Motor neuron (in vitro differentiated cells): Measurements from ENCODE around the gene BRD4. TPM values are rescaled to one million over a fixed set of nuclear protein-coding genes. Genes with fewer than 3 reads are reported as not detected.
A peak's percentile ranks its signal among the peaks of the same experiment; 100 is the strongest.

ENCODE experiments used
- ATAC-seq, 8 experiments: fragments of 200-7000 bp; cut with Tn5 transposase; replicated peaks in 6 of 8; 2 replicates each; pipeline ENCODE4 v1.8.0; 2021; ENCODE audit warnings: mild to moderate bottlenecking in 8 of 8, moderate library complexity in 8 of 8
- H3K27ac ChIP-seq, 2 donors: fragments of 250-450 bp; sonication (Bioruptor Pico); 2 replicates each; pipeline ENCODE4 v1.9.0; 2021; ENCODE audit warnings: antibody characterized with exemption in 2 of 2, mild to moderate bottlenecking in 2 of 2, moderate library complexity in 1 of 2
- H3K4me1 ChIP-seq, 2 donors: fragments of 250-450 bp; sonication (Bioruptor Pico); replicated peaks in 1 of 2; 2 replicates each; pipeline ENCODE4 v1.6.1; 2021; ENCODE audit warnings: antibody characterized with exemption in 2 of 2, mild to moderate bottlenecking in 2 of 2, moderate library complexity in 1 of 2
- H3K4me3 ChIP-seq, 5 donors: fragments of 250-450 bp; sonication (Bioruptor Pico); 2 replicates each; pipeline ENCODE4 v1.9.0; 2021; ENCODE audit warnings: antibody characterized with exemption in 5 of 5, mild to moderate bottlenecking in 5 of 5, moderate library complexity in 4 of 5
- WGBS, 10 experiments: fragments of 450-650 bp; shearing (Covaris generic); methylation state at CpG; one replicate each; pipeline ENCODE4 v1.0.0; 2022; 5-methylcytosine and 5-hydroxymethylcytosine counted together
- in situ Hi-C, 9 experiments: fragments of 400-800 bp; cut with MboI; loops; one replicate each; pipeline ENCODE4 v1.15.0; 2021; ENCODE audit warnings: low sequenced_read_pairs in 9 of 9, low pct_unique_long_range_greater_than_20kb in 2 of 9; ENCODE audit not compliant: unreplicated experiment in 9 of 9
- total RNA-seq, 8 experiments: library from RNA; unstranded; fragments of 300-600 nt; gene quantifications; 2 replicates each; pipeline versions ENCODE4 v1.2.3 to v1.2.4, GENCODE V29; 2022

BRD4 gene
- total RNA-seq, 8 experiments from 2014 or later, result 10.5 to 70.6 (median 23.0) TPM

- peak overlapping the region in 1 of 2 donors; percentile 93 for H3K27ac ChIP-seq
- peaks cover 24 to 29% of the 10 kb centered on the region in 2 donors for H3K4me1 ChIP-seq
- 33 to 100% (median 95%) methylated on average over 1 to 8 of the region's 12 CpGs; no CpG with 5 or more reads in 1 of the 10 experiments for WGBS, 10 experiments
- ATAC-seq, result peak in 3 of 8 experiments; percentile 22 to 43 (median 40)
- H3K4me3 ChIP-seq, result no peak overlapping the region
- in situ Hi-C loops, result no loop called here
Observed at GRCh38 chr19:15299568-15300409, 32.5 kb downstream of the BRD4 start.

GRCh38 chr19:15298847-15299567 is 33.3 kb downstream of the BRD4 start:
- ATAC-seq, result no peak
- WGBS, 10 experiments, result 80 to 100% (median 88%) methylated on average over 3 to 6 of the region's 7 CpGs; no CpG with 5 or more reads in 2 of the 10 experiments

GRCh38 chr19:15297416-15298224 is 34.7 kb downstream of the BRD4 start:
- Histone ChIP-seq H3K27ac (peak overlapping the region; percentile 65 to 79), H3K4me3 (no peak overlapping the region), H3K4me1 (peaks cover 27 to 29% of the 10 kb centered on the region in 2 donors)
- WGBS, 10 experiments, result 20 to 95% (median 68%) methylated on average over 1 to 6 of the region's 10 CpGs; no CpG with 5 or more reads in 4 of the 10 experiments
- in situ Hi-C loops, result no loop called here
- peak; percentile 7 to 94 (median 80) for ATAC-seq

More at GRCh38 chr19:15298847-15299567, 33.3 kb downstream of the BRD4 start:
- in situ Hi-C loops, result no loop called here
- H3K4me1 ChIP-seq, result peaks cover 25 to 29% of the 10 kb centered on the region in 2 donors
- peak overlapping the region in 1 of 2 donors; percentile 34 for H3K27ac ChIP-seq
- H3K4me3 ChIP-seq, result no peak overlapping the region

- ATAC-seq, result peak in 5 of 8 experiments; percentile 13 to 47 (median 26)
- whole genome bisulfite sequencing, 10 experiments, result 29 to 100% (median 90%) methylated on average over 1 to 6 of the region's 7 CpGs; no CpG with 5 or more reads in 1 of the 10 experiments
- in situ Hi-C loops, result no loop called here
- Histone ChIP-seq H3K27ac (peak overlapping the region; percentile 24 to 79), H3K4me1 (peaks cover 30 to 33% of the 10 kb centered on the region in 2 donors), H3K4me3 (no peak overlapping the region)
Observed at GRCh38 chr19:15296841-15297415, 35.4 kb downstream of the BRD4 start.

- in situ Hi-C loops, result no loop called here
- Histone ChIP-seq H3K4me3 (no peak overlapping the region), H3K4me1 (peaks cover 36 to 39% of the 10 kb centered on the region in 2 donors), H3K27ac (peak overlapping the region in 1 of 2 donors; percentile 37)
- WGBS, 10 experiments, result 88 to 100% (median 91%) methylated on average over 2 to 10 of the region's 10 CpGs; no CpG with 5 or more reads in 4 of the 10 experiments
- ATAC-seq, result no peak
Observed at GRCh38 chr19:15296353-15296752, 36.0 kb downstream of the BRD4 start.

GRCh38 chr19:15294561-15294990 is 37.8 kb downstream of the BRD4 start:
- no peak for ATAC-seq
- Histone ChIP-seq H3K27ac (no peak overlapping the region), H3K4me1 (peaks cover 44 to 46% of the 10 kb centered on the region in 2 donors), H3K4me3 (no peak overlapping the region)
- WGBS, 10 experiments, result 33 to 100% (median 88%) methylated on average over 1 to 3 of the region's 5 CpGs; no CpG with 5 or more reads in 2 of the 10 experiments
- in situ Hi-C loops, result no loop called here

GRCh38 chr19:15293781-15294491 is 38.4 kb downstream of the BRD4 start:
- no peak overlapping the region for H3K4me3 ChIP-seq
- peak in 1 of 8 experiments; percentile 5 for ATAC-seq
- in situ Hi-C loops, result no loop called here
- H3K27ac ChIP-seq, result no peak overlapping the region
- WGBS, 10 experiments, result 27 to 97% (median 85%) methylated on average over 2 to 10 of the region's 10 CpGs
- H3K4me1 ChIP-seq, result peaks cover 45 to 52% of the 10 kb centered on the region in 2 donors

- ATAC-seq, result no peak
- H3K27ac ChIP-seq, result no peak overlapping the region
- peaks cover 51 to 53% of the 10 kb centered on the region in 2 donors for H3K4me1 ChIP-seq
- in situ Hi-C loops, result no loop called here
- H3K4me3 ChIP-seq, result no peak overlapping the region
- WGBS, 10 experiments, result 29 to 100% (median 91%) methylated on average over 2 to 11 of the region's 11 CpGs
Observed at GRCh38 chr19:15292847-15293582, 39.3 kb downstream of the BRD4 start.

- Histone ChIP-seq H3K4me1 (peaks cover 44 to 47% of the 10 kb centered on the region in 2 donors), H3K27ac (no peak overlapping the region), H3K4me3 (no peak overlapping the region)
- no peak for ATAC-seq
- WGBS, 10 experiments, result 89 to 100% (median 100%) methylated on average over 1 to 5 of the region's 7 CpGs; no CpG with 5 or more reads in 6 of the 10 experiments
- in situ Hi-C loops, result no loop called here
Observed at GRCh38 chr19:15292140-15292539, 40.2 kb downstream of the BRD4 start.

GRCh38 chr19:15291548-15292021 is 40.8 kb downstream of the BRD4 start:
- H3K4me3 ChIP-seq, result no peak overlapping the region
- peak in 4 of 8 experiments; percentile 51 to 71 (median 56) for ATAC-seq
- in situ Hi-C loops, result no loop called here
- H3K4me1 ChIP-seq, result peaks cover 41% of the 10 kb centered on the region in 2 donors
- peak overlapping the region in 1 of 2 donors; percentile 33 for H3K27ac ChIP-seq
- WGBS, 10 experiments, result 0 to 90% (median 62%) methylated on average over 1 to 4 of the region's 4 CpGs

GRCh38 chr19:15291089-15291488 is 41.2 kb downstream of the BRD4 start:
- no peak overlapping the region for H3K4me3 ChIP-seq
- peak overlapping the region in 1 of 2 donors; percentile 33 for H3K27ac ChIP-seq
- in situ Hi-C loops, result no loop called here
- peak in 1 of 8 experiments; percentile 2 for ATAC-seq
- 100% methylated on average over 1 of the region's 1 CpG; no CpG with 5 or more reads in 6 of the 10 experiments for WGBS, 10 experiments
- H3K4me1 ChIP-seq, result peaks cover 38 to 42% of the 10 kb centered on the region in 2 donors
